Stimulated activated CD4-positive, alpha-beta T cell treated with anti-CD3 and anti-CD28 coated beads, Interleukin-15, amount 100 ng/mL, for 48 hours (primary cell): Measurements from ENCODE around the gene CD209.

ENCODE experiments used
- DNase-seq, 2 donors: peaks; one replicate each; pipeline ENCODE4 v3.0.0-alpha.2; 2020; ENCODE audit warnings: low read depth in 2 of 2

CD209 gene

DNA sequence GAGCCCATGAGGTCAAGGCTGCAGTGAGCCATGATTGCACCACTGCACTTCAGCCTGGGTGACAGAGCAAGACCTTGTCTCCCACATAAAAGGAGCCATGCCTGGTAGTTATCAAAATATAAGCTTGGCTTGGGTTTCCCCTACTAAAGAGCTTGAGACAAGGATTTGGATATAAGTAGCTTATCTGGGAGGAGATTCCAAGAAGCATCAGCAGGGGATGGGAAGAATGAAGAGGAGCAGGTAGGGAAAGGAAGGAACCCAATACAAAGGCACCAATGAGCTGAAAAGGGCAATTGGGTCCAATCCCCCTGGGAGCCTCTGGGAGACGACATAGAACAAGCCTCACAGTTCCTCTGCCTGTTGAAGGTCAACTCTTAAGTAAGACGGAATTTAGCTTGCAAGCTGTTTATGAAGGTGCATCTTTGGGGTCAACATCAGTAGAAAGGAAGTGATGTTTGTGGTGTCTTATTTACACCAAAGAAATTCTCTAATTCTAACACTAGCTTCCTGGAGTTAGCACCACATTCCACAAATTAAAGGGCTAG lies 8.1 kb downstream of the CD209 start:
- DNase-seq, result no peak

- peak in 1 of 2 donors; percentile 36 for DNase-seq
Measured at GRCh38 chr19:7738023-7738422, 9.3 kb downstream of the CD209 start.

GRCh38 chr19:7737215-7737614 lies 10.1 kb downstream of the CD209 start:
- no peak for DNase-seq

- no peak for DNase-seq
Measured at GRCh38 chr19:7736148-7736547, 11.2 kb downstream of the CD209 start.

- no peak for DNase-seq
Measured at GRCh38 chr19:7734220-7735203, 12.8 kb downstream of the CD209 start.

DNA sequence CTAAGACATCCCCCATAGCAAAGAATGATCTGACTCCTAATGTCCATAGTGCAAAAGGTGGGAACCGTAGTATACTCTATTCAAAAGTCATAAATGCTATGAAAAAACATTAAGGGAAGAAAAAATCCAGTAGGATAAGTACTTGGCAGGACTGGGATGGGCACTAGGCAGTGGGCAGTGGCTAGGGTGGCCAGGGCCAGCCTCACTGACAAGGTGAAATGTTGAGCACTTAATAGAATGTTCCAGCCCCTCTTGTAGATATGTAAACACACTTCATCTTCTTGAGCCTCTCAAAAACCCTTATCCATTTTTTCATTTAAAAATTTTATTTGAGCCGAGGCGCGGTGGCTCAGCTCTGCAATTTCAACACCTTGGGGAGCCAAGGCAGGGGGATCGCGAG lies 14.0 kb downstream of the CD209 start:
- no peak for DNase-seq

DNA sequence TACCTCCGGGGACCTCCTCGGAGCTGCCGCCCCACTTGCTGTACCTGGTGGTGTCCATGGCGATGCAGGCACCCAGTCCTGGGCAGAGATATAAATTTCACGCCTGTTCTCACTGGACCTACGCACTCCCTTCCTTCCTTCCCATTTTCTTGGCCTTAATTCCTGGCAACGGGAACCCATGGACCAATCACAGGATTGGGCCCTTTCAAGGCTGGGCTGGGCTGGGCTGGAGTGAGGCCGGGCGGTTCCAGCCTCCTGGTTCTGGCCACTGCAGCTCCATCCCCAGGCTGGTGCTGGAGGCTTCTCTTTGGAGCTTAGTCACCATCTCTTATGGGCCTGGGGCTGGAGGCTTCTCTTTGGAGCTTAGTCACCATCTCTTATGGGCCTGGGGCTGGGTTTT lies 15.3 kb downstream of the CD209 start, which contains the start of gene CLEC4G:
CLEC4G (minus strand) TSS at position 66 of the 400 bp plus-strand sequence; CDS start at position 58, 8 bp downstream.
- no peak for DNase-seq

- no peak for DNase-seq
Measured at GRCh38 chr19:7731615-7732014, 15.7 kb downstream of the CD209 start.

GRCh38 chr19:7731218-7731595 lies 16.1 kb downstream of the CD209 start:
- no peak for DNase-seq

DNA sequence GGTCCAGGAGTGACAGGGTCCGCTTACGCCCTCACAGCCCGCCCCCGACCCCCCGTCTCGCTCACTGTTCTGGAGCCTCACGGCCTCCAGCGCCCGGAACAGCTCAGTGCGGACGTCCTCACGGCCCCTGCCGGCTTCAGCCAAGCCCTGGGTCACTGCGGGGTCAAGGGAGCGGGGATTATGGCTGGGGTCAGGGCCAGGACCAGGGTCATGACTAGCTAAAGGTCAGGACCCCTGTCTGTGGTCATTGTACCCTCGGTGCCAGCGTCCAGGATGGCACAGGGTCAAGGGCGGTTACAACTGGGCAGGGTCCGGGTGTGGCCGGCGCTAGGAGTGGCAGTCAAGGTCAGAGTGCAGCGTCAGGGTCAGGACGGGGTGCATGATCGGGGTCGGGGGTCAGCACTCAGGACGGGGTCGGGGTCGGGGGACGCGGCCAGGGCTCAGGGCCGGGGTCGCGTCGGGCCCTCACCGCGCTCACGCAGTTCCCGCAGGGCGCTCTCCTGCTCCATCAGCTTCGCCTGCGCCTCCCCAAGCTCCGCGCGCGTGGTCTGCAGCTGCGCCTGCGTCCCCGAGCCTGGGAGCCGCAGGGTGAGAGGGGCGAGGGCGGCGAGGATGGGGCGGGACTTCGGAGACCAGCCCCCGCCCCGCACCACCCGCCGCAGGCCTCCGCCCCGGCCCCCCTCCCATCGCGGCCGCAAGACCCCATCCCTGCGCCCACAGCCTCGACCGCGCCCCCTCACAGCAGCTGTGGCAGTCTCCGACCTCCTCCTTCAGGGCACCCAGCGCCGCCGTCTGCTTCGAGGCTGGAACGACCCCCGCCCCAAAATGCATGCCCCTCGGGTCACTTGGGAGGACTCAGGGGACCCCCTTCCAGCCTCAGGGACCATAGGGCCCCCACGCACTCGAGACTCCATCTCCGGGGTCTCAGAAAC lies 16.8 kb downstream of the CD209 start:
- no peak for DNase-seq

DNA sequence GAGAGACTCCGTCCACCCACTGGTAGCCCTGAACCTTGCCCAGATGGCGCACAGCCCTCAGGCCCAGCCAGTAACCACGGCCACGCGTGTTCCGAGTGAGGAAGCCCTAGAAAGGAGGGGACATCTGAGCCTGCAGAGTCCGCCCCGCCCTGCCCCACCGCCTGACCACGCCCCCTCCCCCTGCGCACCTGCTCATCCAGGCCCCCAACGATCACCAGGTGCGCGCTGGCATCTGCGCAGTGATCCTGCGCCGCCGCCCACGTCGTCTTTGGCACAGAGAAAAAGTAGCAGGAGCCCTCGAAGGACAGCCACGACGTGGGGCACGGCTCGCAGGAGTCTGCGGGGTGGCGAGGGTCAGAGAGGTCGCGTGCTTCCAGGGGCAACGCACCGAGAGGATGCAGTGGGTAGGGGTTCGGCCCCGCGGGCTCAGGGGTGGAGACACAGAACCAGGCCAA lies 17.5 kb downstream of the CD209 start:
- DNase-seq, result no peak

- no peak for DNase-seq
Measured at GRCh38 chr19:7729211-7729610, 18.1 kb downstream of the CD209 start.

DNA sequence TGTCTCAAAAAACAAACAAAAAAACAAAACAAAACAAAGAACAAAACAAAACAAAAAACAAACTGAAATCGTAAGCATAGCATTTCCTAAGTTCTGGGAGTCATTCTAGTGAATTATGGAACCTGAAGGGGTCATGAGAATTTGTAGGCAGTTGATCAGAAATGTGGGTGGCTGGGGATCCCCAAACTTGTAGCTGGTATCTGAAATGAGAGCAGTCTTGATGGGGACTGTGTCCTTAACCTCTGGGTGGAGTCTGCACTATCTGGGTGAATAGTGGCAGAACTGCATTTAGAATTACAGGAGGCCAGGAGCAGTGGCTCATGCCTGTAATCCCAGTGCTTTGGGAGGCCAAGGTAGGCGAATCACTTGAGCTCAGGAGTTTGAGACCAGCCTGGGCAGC lies 21.5 kb downstream of the CD209 start:
- no peak for DNase-seq

GRCh38 chr19:7722231-7722651 lies 25.1 kb downstream of the CD209 start:
- no peak for DNase-seq

- no peak for DNase-seq
Measured at GRCh38 chr19:7720351-7720750, 27.0 kb downstream of the CD209 start.

DNA sequence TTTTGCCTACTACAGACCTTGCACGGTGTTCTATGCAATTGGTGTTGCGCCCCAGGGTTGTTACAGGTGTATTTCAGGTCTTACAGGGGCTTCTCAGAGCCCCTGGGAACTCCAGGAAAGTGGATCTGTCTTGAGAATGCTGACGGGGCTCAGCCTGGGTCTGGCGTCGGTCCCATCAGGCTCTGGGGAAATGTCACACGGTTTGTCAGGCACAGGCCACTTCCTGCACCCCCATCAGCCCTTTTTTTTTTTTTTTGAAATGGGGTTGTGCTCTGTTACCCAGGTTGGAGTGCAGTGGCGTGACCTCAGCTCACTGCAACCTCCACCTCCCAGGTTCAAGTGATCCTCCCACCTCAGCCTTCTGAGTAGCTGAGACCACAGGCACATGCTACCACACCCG lies 28.7 kb downstream of the CD209 start:
- no peak for DNase-seq

GRCh38 chr19:7716762-7717161 lies 30.6 kb downstream of the CD209 start:
- no peak for DNase-seq

DNA sequence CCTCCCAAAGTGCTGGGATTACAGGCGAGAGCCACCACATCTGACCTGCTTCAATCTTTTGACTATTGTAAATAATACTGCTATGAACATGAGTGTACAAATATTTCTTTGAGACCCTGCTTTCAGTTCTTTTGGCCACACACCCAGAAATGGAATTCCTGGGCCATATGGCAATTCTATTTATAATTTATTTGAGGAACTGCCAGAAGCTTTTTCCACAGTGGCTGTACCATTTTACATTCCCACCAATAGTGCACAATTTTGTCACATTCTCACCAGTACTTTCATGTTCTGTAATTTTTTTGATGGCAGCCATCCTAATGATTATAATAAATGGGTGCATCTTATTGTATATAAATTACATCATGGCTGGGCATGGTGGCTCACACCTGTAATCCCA lies 31.7 kb downstream of the CD209 start:
- no peak for DNase-seq

- DNase-seq, result no peak
Measured at GRCh38 chr19:7710616-7711015, 36.7 kb downstream of the CD209 start.

DNA sequence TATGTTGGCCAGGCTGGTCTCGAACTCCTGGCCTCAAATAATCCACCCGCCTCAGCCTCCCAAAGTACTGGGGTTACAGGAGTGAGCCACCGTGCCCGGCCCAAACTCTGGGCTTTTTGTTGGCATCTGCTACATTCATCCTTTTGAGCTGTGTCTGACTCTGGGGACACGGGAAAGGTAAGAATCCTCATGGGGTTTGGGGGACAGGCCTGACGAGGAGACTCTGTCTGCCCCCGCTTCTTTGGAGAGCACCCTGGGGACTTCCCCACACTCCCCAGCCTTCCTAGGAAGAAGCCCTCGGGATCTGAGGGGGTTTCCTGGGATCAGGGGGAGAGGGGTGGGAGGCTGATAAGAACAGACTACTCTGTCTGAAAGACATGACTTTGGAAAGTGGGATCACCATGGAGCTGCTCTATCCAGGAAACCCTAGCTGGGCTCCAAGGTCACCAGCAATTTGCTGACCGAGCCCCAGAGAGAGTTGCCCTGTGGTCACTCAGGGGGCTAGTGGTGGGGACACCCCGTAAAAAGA lies 37.3 kb downstream of the CD209 start:
- DNase-seq, result no peak

DNA sequence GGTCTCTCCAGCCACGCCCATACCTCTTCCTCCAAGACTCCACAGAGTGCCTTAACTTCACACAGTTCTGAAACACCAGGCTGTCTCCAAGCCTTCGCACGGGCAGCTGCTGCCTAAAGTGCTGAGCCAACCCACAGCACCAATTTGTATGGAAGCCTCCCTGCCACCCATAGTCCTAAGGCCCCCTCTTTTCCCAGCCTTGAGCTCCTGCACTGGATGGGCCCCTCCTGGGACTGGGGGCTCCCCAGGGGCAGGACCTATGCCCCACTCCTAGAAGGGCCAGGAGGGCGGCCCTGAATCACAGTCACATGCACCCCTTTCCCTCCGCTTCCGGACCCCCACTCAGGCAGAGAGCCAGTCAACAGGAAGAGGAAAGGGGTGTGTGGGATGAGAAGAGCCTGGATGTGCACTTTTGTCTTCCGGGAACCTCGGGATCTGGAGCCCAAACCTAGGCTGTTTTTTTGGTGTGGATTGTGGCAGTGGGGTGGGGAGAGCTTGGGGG lies 40.3 kb downstream of the CD209 start:
- DNase-seq, result no peak
